HepG2 (cell line): ENCODE data around the gene JPT1. TPM values are rescaled to one million over a fixed set of nuclear protein-coding genes. Genes with fewer than 3 reads are reported as not detected.

Experiments
- BRCA1 ChIP-seq: sonication (generic); formaldehyde crosslinking; IDR thresholded peaks from 2 replicates; pipeline ENCODE4 v1.4.0; 2020; ENCODE audit warnings: missing genetic modification reagents
- DRAP1 ChIP-seq: IDR thresholded peaks from 2 replicates; pipeline ENCODE4 v1.6.1; 2016; ENCODE audit warnings: missing genetic modification reagents, missing compliant biosample characterization
- HDAC6 ChIP-seq: fragments of 200-600 bp; sonication (generic); IDR thresholded peaks from 2 replicates; pipeline ENCODE4 v1.7.0; 2017; ENCODE audit warnings: mild to moderate bottlenecking, antibody characterized with exemption, low read length, low read depth
- JUNB ChIP-seq: sonication (generic); formaldehyde crosslinking; IDR thresholded peaks from 2 replicates; pipeline ENCODE4 v1.8.0; 2022; ENCODE audit warnings: missing genetic modification reagents, mild to moderate bottlenecking, borderline replicate concordance
- MED13 ChIP-seq: sonication (generic); formaldehyde crosslinking; IDR thresholded peaks from 2 replicates; pipeline ENCODE4 v1.5.0; 2020; ENCODE audit warnings: missing genetic modification reagents
- NFKBIZ ChIP-seq: IDR thresholded peaks from 2 replicates; pipeline ENCODE4 v1.6.1; 2018; ENCODE audit warnings: missing genetic modification reagents, missing compliant biosample characterization
- NKX3-1 ChIP-seq: sonication (generic); formaldehyde crosslinking; IDR thresholded peaks from 2 replicates; pipeline ENCODE4 v1.5.0; 2020; ENCODE audit warnings: missing genetic modification reagents
- RNF2 ChIP-seq: fragments of 450-650 bp; conservative IDR thresholded peaks from 2 replicates; pipeline ENCODE4 v1.6.1; 2016; ENCODE audit warnings: low read depth
- SIN3A ChIP-seq: IDR thresholded peaks from 2 replicates; pipeline ENCODE4 v1.6.1; 2011; ENCODE audit warnings: low read depth, mild to moderate bottlenecking, control low read depth, low read length, borderline replicate concordance
- SPEN ChIP-seq: sonication (generic); formaldehyde crosslinking; IDR thresholded peaks from 2 replicates; pipeline ENCODE4 v1.5.1; 2020; ENCODE audit warnings: low read depth, mild to moderate bottlenecking, missing genetic modification reagents
- SRF ChIP-seq: IDR thresholded peaks from 2 replicates; pipeline ENCODE4 v1.6.1; 2011; ENCODE audit warnings: mild to moderate bottlenecking, low read depth, low read length, moderate library complexity
- TP53 ChIP-seq: sonication (generic); formaldehyde crosslinking; conservative IDR thresholded peaks from 2 replicates; pipeline ENCODE4 v1.4.0; 2020; ENCODE audit warnings: missing genetic modification reagents
- ZBTB14 ChIP-seq: sonication (generic); formaldehyde crosslinking; IDR thresholded peaks from 2 replicates; pipeline ENCODE4 v1.4.0; 2020; ENCODE audit warnings: missing genetic modification reagents
- ZBTB21 ChIP-seq: sonication (generic); formaldehyde crosslinking; IDR thresholded peaks from 2 replicates; pipeline ENCODE4 v1.4.0; 2020; ENCODE audit warnings: missing genetic modification reagents
- ZBTB33 ChIP-seq: sonication (generic); formaldehyde crosslinking; IDR thresholded peaks from 2 replicates; pipeline ENCODE4 v1.4.0; 2020; ENCODE audit warnings: missing genetic modification reagents
- ZFX ChIP-seq: sonication (generic); formaldehyde crosslinking; IDR thresholded peaks from 2 replicates; pipeline ENCODE4 v1.4.0; 2020; ENCODE audit warnings: mild to moderate bottlenecking, low read depth, missing genetic modification reagents, moderate library complexity
- ZNF567 ChIP-seq: sonication (generic); formaldehyde crosslinking; IDR thresholded peaks from 2 replicates; pipeline ENCODE4 v1.8.1; 2023; ENCODE audit warnings: mild to moderate bottlenecking, missing genetic modification reagents, borderline replicate concordance
- ZNF614 ChIP-seq: IDR thresholded peaks from 2 replicates; pipeline ENCODE4 v1.6.1; 2018; ENCODE audit warnings: missing biosample characterization, missing genetic modification reagents, inconsistent platforms, borderline replicate concordance
- ZNF703 ChIP-seq: sonication (generic); formaldehyde crosslinking; IDR thresholded peaks from 2 replicates; pipeline ENCODE4 v1.5.1; 2020; ENCODE audit warnings: missing genetic modification reagents, mild to moderate bottlenecking, moderate library complexity, borderline replicate concordance
- ZNF777 ChIP-seq: sonication (generic); formaldehyde crosslinking; IDR thresholded peaks from 2 replicates; pipeline ENCODE4 v1.4.0; 2020; ENCODE audit warnings: missing genetic modification reagents
- ZNF784 ChIP-seq: sonication (generic); formaldehyde crosslinking; IDR thresholded peaks from 2 replicates; pipeline ENCODE4 v1.5.1; 2020; ENCODE audit warnings: missing genetic modification reagents, mild to moderate bottlenecking, borderline replicate concordance
- ZNF816 ChIP-seq: sonication (generic); formaldehyde crosslinking; IDR thresholded peaks from 2 replicates; pipeline ENCODE4 v1.8.0; 2022; ENCODE audit warnings: missing genetic modification reagents, mild to moderate bottlenecking, borderline replicate concordance
- ZUFSP ChIP-seq: sonication (generic); formaldehyde crosslinking; IDR thresholded peaks from 2 replicates; pipeline ENCODE4 v1.9.0; 2021; ENCODE audit warnings: missing genetic modification reagents, mild to moderate bottlenecking, borderline replicate concordance
- polyA plus RNA-seq, 8 experiments: library from polyadenylated mRNA; depleted of rRNA in 3 of 8; stranded (reverse) in 7 of 8; unstranded in 1 of 8; fragments of >200 nt; fragmentation: Illumina TruSeq in 4 of 8; extraction: Trizol in 4 of 8; gene quantifications; 2 replicates each; pipeline versions ENCODE4 v1.2.1 to v1.2.3, GENCODE V29; 2011 to 2016; ENCODE audit warnings: low read depth in 4 of 8, missing spikeins in 1 of 8, mixed read lengths in 1 of 8; ENCODE audit not compliant: insufficient read depth in 1 of 8
- total RNA-seq, 5 experiments: library from RNA; depleted of rRNA; stranded (reverse); fragments of >200 nt; fragmentation: Illumina TruSeq; extraction: Trizol; gene quantifications; 2 replicates each; pipeline ENCODE4 v1.2.3, GENCODE V29; 2016; ENCODE audit warnings: low read depth in 1 of 5

Gene JPT1
- total and polyA plus RNA-seq, 2 of the 13 experiments (the other 11 are each of a cell fraction or from before 2014, with no cell fraction given): 43.3 to 256 TPM

- TF ChIP-seq SPEN (CRISPR knock-in tag) (peak; percentile 57; the same call in 1 of the 2 replicates), DRAP1 (CRISPR knock-in tag) (peak; percentile 64), ZBTB14 (peak; percentile 100), HDAC6 (no peak), ZBTB21 (no peak), ZNF567 (CRISPR knock-in tag) (no peak), RNF2 (no peak), SRF (no peak), ZNF614 (CRISPR knock-in tag) (peak; percentile 42; the same call in 1 of the 2 replicates), NFKBIZ (CRISPR knock-in tag) (peak; percentile 84; the same call in 1 of the 2 replicates), ZNF703 (CRISPR knock-in tag) (0 out of 2 replicates have a peak, but pooled peaks have one; percentile 1), TP53 (CRISPR knock-in tag) (0 out of 2 replicates have a peak, but pooled peaks have one; percentile 20), ZFX (CRISPR knock-in tag) (peak; percentile 80), NKX3-1 (CRISPR knock-in tag) (peak; percentile 33; the same call in 1 of the 2 replicates), ZUFSP (no peak), JUNB (CRISPR knock-in tag) (no peak), ZNF777 (CRISPR knock-in tag) (peak; percentile 61; the same call in 1 of the 2 replicates), ZNF784 (peak; percentile 75; the same call in 1 of the 2 replicates), MED13 (CRISPR knock-in tag) (0 out of 2 replicates have a peak, but pooled peaks have one; percentile 23), SIN3A (peak; percentile 47; the same call in 1 of the 2 replicates), ZNF816 (CRISPR knock-in tag) (no peak), ZBTB33 (peak; percentile 33; the same call in 1 of the 2 replicates), BRCA1 (CRISPR knock-in tag) (peak; percentile 78; the same call in 1 of the 2 replicates)
Measured at GRCh38 chr17:75182569-75183436, 28.5 kb upstream of the JPT1 start, which contains the start of gene SUMO2 (continued).
